SK-N-DZ (cell line): Measurements from ENCODE around the gene BLNK.

Experiments
- DNase-seq: peaks from one replicate; pipeline ENCODE4 v3.0.0-alpha.2; 2015; ENCODE audit warnings: low spot score

The BLNK gene

DNA sequence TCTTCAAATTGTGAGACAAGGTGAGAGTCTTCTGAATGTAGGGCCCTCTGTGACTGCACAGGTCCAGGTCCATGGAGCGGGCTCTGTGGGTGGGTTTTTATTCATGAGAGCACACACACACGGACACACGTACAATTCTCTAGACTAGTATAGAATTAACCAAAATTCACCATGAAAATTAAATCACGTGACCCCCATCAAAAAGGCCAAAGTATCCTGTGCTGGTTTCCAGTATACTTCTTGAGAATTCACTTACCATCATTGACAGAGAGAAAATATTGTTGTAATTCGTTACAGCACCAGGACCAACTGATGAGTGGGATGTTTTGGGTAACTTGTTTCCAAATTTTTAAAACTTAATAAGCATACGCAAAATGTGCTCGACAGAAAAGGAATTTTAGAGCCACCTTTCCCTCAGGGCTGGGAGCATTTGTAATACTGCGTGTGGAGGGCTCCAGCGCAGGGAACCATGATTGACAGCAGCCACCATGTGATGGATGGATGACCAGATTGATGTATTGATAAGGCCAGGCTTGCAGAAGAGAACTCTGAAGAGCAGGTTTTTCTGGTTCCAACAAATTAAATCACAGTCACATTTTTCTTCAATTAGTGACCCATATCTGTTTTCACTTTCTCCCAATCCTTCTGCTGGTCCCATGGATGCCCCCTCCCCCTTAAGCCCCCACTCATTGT is 18.0 kb upstream of the BLNK start:
- DNase-seq: peak; percentile 45

DNA sequence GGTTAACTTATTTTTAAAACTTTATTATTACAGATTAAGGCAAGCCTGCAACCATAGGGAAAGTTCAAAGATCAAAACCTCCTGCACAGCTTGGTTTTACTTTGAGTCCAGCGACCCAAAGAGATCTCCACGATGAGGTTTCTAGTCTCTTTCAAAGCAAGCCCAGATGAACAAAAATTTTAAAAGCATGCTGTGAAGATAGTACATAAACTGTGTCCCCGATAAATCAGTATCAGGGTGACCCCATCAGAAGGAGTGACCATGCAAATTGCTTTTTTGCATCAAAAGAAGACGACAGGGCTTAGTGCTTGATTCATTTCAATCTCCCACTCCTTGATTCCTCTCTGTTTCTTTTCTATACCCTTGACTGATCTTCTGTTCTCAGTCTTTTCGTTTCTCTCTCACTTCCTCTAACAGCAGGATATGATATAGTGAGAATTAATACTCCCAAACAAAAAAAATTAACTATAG is 16.8 kb upstream of the BLNK start:
- DNase-seq: no peak

GRCh38 chr10:96287392-96288105 is 16.2 kb upstream of the BLNK start:
- no peak for DNase-seq

GRCh38 chr10:96285331-96285752 is 14.0 kb upstream of the BLNK start:
- DNase-seq: no peak

DNA sequence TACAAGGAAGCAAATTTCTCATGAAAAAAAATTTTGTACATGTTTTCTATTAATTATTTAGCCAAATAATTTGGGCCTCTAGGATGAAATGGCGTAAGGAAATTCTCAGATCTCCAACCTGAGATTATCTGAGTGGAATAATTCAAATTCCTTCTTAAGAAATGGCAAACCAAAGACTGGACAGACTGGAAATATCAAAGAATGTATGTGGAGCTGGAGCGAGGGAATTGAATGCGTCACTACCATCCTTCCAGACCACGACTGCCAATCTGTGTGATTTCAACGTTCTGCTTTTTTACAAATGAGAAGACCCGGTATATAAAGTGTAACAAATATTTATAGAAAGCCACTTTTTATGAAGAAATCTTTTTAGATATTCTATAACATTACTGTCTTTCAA is 12.4 kb upstream of the BLNK start:
- no peak for DNase-seq

DNA sequence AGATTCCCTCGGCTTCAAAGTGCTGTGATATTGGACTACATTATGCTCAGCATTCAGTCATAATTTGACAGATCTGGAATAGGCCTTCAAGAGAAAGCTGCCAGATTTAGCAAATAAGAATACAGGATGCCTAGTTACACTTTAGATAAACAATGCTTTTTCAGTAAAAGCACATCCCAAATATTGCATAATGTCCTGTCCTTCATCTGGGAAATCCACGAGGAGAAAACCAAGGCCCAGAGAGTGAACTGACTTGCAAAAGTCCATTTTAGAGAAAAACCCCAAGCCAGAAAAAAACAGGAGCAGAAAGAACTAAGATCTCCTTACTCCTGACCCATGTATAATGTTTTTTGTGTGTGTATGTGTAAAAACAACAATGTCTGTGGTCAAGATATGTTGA is 12.0 kb upstream of the BLNK start:
- no peak for DNase-seq

GRCh38 chr10:96281444-96282029 is 10.2 kb upstream of the BLNK start:
- no peak for DNase-seq

GRCh38 chr10:96280859-96281258 is 9.5 kb upstream of the BLNK start:
- no peak for DNase-seq

DNA sequence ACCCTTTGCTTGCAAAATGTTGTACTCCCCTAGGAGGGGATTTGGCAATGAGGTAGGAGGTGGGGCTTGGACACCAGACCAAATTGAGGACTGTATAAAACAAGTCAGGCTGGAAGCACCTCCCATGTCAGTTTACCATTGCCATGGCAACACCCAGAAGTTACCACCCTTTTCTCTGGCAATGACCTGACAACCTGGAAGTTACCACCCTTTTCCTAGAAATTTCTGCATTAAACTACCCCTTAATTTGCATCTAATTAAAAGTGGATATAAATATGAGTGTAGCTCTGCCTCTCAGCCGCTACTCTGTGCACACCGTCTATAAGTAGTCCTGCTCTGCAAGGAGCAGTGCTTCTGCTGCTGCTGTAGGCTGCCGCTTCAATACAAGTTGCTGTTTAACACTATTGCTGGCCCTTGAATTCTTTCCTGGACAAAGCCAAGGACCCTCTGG is 7.8 kb upstream of the BLNK start:
- DNase-seq: no peak

DNA sequence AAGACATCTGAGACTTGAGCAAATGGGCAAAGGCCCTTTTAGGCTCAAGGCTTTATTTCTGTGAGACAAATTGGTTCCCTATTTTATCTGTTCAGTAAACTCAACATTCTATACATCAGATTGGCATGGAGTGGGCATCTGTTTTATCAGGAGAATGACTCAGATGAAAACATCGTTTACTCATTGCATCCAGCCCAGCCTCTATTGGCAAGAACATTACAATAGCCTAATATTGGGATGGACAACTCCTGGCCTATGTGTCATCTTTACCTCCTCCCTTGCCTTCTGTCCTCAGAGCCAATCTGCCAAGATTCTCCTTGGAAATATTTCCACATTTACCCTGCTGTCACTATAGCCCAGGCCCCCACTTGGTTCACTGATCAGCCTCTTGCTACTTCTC is 5.5 kb upstream of the BLNK start:
- DNase-seq: no peak

- no peak for DNase-seq
Observed at GRCh38 chr10:96276426-96276825, 5.1 kb upstream of the BLNK start.

GRCh38 chr10:96275685-96276418 is 4.5 kb upstream of the BLNK start:
- DNase-seq: no peak

- DNase-seq: no peak
Observed at GRCh38 chr10:96272316-96273280, 1.2 kb upstream of the BLNK start.

- no peak for DNase-seq
Observed at GRCh38 chr10:96270571-96270970, 798 bp downstream of the BLNK start.

DNA sequence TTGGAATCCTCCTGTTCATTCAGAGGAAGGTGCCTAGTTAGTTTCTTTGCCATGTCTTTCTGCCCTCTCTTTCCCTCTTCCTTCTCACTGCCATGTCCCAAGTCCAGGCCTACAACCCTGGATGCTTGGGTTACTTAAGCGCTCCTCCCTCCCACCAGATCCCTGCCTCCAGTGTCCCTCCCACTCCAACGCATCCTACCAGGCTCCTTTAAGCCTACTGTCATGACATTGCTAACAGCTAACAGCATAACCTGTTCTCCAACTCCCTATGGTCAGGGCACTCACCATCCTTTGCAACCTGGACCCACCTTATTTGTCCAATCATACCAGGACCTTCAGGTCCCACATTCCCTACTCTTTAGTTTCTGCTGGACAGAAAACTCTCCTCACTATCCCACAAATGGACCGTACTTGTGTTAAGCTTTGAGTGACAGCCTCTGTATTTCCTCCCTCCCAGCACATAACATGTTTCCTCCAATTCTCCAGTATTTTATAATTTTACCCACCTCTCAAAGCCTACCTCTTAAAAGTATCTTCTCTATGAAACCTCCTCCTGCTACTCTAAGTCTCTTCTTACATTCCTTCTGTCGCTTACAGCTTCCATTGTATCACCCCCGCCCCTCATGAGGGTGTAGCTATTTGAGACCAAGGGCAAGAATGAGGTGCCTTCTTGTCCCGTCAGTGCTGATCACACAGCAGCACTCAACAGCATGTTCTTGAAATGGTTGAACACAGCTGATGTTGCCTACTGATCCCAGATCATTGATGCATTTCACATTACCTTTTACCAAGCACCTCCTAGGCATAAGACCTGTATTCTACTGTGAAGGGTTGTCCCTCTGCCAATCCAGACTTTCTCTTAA is 1.7 kb downstream of the BLNK start:
- no peak for DNase-seq

DNA sequence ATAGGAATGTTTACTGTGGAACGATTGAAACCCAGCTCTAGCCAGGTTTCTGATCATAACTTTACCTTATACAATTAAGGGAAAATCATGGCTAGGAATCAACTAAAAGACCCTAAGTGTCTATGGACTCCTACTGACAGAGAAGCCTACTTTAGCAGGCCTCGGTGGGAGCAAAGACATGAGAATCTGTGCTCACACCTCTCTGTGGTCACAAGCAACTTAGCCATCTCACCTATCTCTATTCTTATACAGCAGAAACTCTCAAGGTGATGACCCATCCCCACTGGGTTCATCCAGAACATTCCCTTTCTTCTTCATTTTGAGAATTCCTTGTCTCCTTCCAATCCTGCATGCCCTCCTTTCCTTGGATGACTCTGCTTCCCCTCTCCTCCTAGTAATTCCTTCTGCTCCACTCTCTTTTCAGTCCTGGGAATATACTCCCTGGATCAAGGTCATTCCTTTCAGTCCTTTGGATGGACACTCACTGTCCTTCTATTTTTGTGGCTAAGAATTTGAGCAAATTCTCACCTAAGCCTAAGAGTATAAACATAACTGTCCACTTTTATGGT is 2.9 kb downstream of the BLNK start:
- DNase-seq: no peak

DNA sequence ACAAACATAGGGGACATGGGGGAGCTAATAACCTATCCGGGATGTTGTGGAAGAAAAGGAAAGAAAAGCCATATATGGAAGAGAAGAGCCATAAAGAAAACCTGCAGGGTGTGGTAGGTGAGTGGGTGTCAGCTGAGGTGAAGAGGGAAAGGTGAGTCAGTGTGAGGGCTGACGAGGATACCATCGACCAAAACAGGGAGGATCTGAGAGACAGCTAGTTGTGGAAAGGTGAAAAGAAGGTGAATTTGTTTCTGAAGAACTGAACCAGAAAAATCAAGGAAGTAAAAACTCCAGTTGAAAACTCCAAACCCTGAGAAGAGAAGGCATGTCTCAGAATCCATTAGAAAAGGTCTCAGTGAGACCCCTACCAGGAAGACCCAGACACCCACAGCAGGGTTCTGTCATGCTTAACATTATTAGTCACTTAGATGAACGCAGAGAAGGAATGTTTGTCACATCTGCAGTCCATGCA is 4.1 kb downstream of the BLNK start:
- DNase-seq: no peak

- no peak for DNase-seq
Observed at GRCh38 chr10:96266118-96266770, 5.1 kb downstream of the BLNK start.

DNA sequence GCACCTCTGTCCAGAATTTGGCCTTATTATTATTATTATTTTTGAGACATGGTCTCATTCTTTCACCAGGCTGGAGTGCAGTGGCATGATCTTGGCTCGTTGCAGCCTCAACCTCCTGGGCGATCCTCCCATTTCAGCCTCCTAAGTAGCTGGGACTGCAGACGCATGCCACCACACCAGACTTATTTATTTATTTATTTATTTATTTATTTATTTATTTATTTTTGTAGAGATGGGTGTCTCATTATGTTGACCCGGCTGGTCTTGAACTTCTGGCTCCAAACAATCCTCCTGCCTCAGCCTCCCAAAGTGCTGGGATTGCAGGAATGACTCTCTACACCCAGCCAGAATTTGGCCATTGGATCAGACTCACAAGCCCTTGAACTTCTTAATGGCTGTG is 6.4 kb downstream of the BLNK start:
- no peak for DNase-seq
